ENCODE measurements around the gene GTSF1L.

Gene GTSF1L

DNA sequence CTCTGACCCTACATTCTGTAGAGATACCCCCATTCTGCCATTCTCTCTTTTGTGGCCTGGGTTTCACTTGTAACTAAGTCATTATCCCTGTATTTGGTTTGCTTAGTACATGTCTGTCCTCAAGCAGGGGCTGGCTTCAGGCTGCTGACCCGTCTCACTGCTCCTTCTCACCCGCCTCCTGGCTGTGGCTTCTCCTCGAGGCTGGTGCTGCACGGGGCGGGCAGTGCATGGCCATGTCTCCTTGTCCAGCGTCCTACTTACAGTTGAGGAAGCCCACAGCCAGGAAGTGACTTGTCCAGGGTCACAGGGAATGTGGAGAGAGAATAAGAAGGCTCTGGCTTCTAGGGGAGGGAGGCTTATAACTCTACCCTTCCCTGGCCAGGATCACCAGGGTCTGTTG lies 11.3 kb downstream of the GTSF1L start:
- no peak for DNase-seq

- no peak for DNase-seq
These were observed 11.8 kb downstream of the GTSF1L start for GRCh38 chr20:43715044-43715443.

- no peak for DNase-seq
These were observed 15.6 kb downstream of the GTSF1L start for GRCh38 chr20:43711098-43711654.

GRCh38 chr20:43710370-43711044 lies 16.3 kb downstream of the GTSF1L start:
- DNase-seq: no peak

- DNase-seq: no peak
These were observed 24.3 kb downstream of the GTSF1L start for GRCh38 chr20:43702502-43702901.

GRCh38 chr20:43700627-43701026 lies 26.2 kb downstream of the GTSF1L start:
- DNase-seq: no peak

DNA sequence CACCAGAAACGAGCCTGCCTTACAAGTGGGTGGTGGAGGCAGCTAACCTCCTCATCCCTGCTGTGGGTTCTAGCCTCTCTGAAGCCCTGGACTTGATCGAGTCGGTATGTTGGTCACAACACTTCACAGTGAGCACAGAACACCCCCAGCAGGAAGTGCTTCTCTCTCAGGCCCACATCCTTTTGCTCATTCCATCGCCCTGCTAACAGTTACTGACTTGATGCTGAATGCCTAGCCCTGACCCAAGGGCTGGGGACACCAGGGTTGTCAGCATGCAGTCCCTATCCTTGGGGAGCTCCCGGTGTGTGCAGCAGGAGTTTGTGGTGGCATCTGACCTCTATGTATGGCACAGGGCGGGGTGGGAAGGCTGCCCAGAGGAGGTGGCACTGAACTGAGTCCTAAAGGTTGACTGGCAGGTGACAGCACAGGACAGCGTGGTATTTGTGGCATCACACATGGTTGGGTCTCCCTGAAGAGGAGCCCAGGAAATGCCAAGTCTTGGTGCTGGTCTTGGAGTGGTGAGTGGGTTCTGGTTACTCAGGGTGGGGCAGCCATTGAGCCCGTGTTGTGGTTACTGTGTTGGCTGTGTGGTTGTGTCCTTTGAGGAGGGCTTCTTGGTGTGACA lies 26.7 kb downstream of the GTSF1L start:
- DNase-seq: no peak

DNA sequence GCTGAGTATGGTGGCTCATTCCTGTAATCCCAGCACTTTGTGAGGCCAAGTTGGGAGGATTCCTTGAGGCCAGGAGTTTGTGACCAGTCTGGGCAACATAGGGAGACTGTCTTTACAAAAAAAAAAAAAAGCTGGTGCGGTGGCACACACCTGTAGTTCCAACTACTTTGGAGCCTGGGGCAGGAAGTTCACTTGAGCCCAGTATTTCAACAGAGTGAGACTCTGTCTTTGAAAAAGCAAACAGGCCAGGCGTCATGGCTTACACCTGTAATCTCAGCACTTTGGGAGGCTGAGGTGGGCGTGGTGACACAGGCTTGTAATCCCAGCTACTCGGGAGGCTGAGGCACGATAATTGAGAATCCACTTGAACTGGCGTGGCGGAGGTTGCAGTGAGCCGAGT lies 31.2 kb downstream of the GTSF1L start:
- no peak for DNase-seq

- DNase-seq: no peak
These were observed 32.0 kb downstream of the GTSF1L start for GRCh38 chr20:43694763-43695162.

- peak; percentile 3 for DNase-seq
These were observed 34.8 kb downstream of the GTSF1L start for GRCh38 chr20:43691928-43692524.

DNA sequence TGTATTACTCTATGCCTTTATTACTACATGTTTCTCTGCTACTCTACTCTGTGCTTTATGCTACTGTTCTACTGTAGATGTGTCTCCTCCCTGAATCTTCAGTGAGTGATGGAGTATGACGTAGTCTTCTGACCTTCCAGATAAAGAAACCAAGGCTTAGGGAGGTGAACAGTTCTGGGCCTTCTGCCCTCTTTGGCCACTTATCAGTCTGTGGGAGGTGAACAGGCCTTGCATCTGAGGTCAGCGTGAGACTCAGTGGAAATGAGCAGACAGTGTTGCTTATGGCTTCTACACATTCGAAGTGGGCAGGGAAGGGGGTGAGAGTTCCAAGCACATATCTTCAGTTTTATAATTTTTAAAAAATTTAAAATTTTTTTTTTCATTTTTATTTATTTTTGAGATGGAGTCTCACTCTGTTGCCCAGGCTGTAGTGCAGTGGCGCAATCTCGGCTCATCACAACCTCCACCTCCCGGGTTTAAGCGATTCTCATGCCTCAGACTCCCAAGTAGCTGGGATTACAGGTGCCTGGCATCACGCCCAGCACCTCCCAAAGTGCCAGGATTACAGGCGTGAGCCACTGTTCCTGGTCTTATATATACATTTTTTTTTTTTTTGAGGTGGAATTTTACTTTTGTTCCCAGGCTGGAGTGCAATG lies 35.7 kb downstream of the GTSF1L start:
- DNase-seq: no peak

- DNase-seq: no peak
These were observed 37.6 kb downstream of the GTSF1L start for GRCh38 chr20:43689165-43689564.

DNA sequence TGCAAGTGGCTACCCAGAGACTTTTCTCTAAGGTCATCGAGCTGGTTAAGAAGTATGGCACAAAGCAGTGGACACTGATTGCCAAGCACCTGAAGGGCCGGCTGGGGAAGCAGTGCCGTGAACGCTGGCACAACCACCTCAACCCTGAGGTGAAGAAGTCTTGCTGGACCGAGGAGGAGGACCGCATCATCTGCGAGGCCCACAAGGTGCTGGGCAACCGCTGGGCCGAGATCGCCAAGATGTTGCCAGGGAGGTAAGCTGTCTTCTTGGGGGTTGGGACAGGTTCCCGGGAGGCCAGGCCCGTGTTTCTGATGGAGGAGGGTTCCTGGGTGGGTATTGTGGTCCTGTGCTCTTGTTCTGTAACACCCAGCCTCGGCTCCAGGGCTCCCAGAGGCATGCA lies 40.0 kb downstream of the GTSF1L start:
- no peak for DNase-seq

- no peak for DNase-seq
These were observed 44.4 kb downstream of the GTSF1L start for GRCh38 chr20:43682446-43682845.

- DNase-seq: no peak
These were observed 44.8 kb downstream of the GTSF1L start for GRCh38 chr20:43681991-43682410.

- no peak for DNase-seq
These were observed 45.3 kb downstream of the GTSF1L start for GRCh38 chr20:43681468-43681942.

DNA sequence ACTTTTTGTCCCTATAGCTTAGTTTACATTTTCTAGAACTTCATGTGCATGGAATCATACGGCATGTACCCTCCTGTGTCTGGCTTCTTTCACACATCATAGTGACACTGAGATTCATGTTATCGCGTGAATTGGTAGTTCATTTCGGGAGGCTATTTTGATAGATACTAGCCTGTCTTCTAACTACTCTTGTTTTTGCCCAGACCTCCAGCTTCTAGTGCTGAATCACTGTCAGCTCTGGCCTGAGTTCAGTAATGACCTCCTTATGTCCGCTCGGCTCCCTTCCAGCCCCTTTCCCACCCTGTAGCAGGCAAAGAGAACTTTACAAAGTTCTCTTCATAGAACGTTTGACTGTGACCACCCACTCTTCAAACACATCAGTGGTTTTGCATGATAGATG lies 45.8 kb downstream of the GTSF1L start:
- no peak for DNase-seq

GRCh38 chr20:43676368-43676767 lies 50.4 kb downstream of the GTSF1L start:
- DNase-seq: no peak

Data from activated effector memory CD4-positive, alpha-beta T cell treated with Interleukin-2 at 50 U/mL for 16 hours (primary cell).